ENCODE measurements around the gene BEND5.

BEND5 gene

DNA sequence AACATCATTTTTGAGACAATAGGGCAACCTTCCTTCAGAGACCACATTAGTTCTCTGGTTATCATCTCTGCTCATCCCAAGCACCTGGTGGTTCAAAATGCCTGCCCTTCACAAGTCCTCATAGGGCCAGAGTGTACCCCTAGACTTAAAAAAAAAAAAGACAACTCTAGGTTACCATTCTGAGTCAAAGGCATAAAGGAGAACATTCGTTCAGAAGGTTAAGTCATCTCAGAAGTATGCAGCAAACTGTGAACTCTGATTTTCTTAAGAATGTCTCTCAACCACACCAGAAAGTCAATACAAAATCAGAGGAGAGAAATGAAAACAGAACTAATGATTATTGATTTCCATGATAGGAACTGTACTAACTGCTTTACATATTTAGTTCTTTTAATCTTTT lies 9.2 kb upstream of the BEND5 start:
- Histone ChIP-seq H3K4me3 (no peak overlapping the region), H3K4me1 (no peaks in the 10 kb centered on the region)
- in situ Hi-C loops (cut with MboI; ENCODE audit: low sequenced_read_pairs), result no loop called here

DNA sequence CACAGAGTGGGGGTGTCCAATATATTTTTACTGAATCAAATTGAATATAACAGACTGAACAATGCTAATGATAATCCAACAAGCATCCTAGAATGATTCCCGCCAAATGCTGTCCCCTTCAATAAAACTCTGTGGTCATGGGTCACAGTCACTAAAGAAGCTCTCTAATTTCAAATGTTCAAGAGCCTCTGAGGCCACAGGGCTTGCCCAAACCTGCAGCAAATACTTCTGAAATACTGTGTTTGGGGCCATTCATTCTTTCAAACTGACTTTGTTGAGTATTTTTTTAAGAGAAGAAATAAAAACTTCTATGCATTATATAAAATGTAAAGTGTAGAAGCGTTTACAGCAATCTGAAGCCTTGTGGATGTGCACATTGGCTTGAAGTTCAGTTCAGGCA lies 7.6 kb upstream of the BEND5 start:
- Histone ChIP-seq H3K36me3 (replicated peaks) (no peaks in the 10 kb centered on the region), H3K27me3 (ENCODE audit: low read depth) (no peaks in the 10 kb centered on the region), H3K9me3 (no peaks in the 10 kb centered on the region), H3K4me1 (no peaks in the 10 kb centered on the region), H3K4me3 (no peak overlapping the region)
- no peak for DNase-seq (ENCODE audit: low spot score in 2 of 2)
- in situ Hi-C loops (cut with MboI; ENCODE audit: low sequenced_read_pairs), result no loop called here

More for the DNA sequence above, 9.2 kb upstream of the BEND5 start:
- no peak for DNase-seq (ENCODE audit: low spot score in 2 of 2)
- no peaks in the 10 kb centered on the region for H3K36me3 ChIP-seq (replicated peaks)
- H3K9me3 ChIP-seq, result no peaks in the 10 kb centered on the region
- no peaks in the 10 kb centered on the region for H3K27me3 ChIP-seq (ENCODE audit: low read depth)

GRCh38 chr1:48777219-48777895 lies 666 bp upstream of the BEND5 start:
- no peaks in the 10 kb centered on the region for H3K27me3 ChIP-seq (ENCODE audit: low read depth)
- H3K36me3 ChIP-seq (replicated peaks), result no peaks in the 10 kb centered on the region
- H3K9me3 ChIP-seq, result no peaks in the 10 kb centered on the region
- peak in 1 of 2 experiments; percentile 10 for DNase-seq (ENCODE audit: low spot score in 2 of 2)
- H3K4me3 ChIP-seq, result peak overlapping the region; percentile 51
- no peaks in the 10 kb centered on the region; the same call in 1 of the 2 replicates for H3K4me1 ChIP-seq
- in situ Hi-C loops (cut with MboI; ENCODE audit: low sequenced_read_pairs), result no loop called here

DNA sequence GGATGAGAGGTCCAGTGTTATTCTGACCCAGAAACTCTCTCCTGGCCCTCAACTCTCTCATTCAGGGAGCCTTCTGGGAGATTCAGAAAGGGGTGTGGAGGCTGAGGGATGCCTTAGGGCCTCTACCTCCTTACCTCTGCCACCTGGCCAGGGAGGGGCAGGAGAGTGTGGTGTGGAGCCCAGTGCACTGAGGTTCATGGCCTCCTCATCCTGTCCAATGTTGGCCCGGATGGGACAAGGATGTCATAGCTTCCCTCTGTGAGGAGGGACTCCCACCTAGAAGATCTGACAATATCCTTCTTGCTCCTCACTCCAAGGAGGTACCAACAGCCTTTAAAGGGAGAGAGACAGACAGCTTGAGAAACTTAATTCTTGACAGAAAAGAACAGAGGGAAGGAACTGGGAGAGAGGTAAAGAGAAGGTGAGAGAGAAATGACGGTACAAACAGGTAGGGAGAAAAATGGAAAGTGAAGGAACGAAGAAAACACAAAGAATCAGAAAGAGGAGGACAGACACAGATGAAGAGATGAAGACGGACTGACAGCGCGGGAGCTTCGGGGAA lies 779 bp downstream of the BEND5 start:
- Histone ChIP-seq H3K36me3 (replicated peaks) (no peaks in the 10 kb centered on the region), H3K4me1 (no peaks in the 10 kb centered on the region; the same call in 1 of the 2 replicates), H3K27me3 (ENCODE audit: low read depth) (no peaks in the 10 kb centered on the region), H3K4me3 (peak overlapping the region; percentile 51), H3K9me3 (no peaks in the 10 kb centered on the region)
- no peak for DNase-seq (ENCODE audit: low spot score in 2 of 2)
- in situ Hi-C loops (cut with MboI; ENCODE audit: low sequenced_read_pairs), result no loop called here

DNA sequence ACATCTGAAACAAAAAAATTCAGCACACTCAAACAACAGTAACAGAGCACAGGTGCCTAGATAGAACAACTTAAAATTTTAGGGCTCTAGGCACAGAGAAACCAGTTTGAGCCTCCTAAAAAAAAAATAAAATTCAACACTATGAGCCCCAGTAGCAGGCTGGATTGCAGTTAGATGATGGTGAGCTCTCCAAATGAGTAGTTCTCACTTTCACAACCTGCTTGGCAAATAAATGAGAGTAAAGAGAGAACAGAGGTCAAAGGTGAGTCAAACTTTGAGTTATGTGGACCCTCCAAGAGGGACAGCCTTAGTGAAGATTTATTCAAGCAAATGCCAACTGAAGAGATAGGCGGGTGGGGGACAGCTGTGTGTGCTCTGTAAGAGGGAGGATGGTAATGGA lies 3.6 kb downstream of the BEND5 start:
- Histone ChIP-seq H3K36me3 (replicated peaks) (no peaks in the 10 kb centered on the region), H3K4me3 (no peak overlapping the region), H3K9me3 (no peaks in the 10 kb centered on the region), H3K4me1 (no peaks in the 10 kb centered on the region; the same call in 1 of the 2 replicates), H3K27me3 (ENCODE audit: low read depth) (no peaks in the 10 kb centered on the region)
- in situ Hi-C loops (cut with MboI; ENCODE audit: low sequenced_read_pairs), result no loop called here
- no peak for DNase-seq (ENCODE audit: low spot score in 2 of 2)

- H3K36me3 ChIP-seq (replicated peaks), result no peaks in the 10 kb centered on the region
- no peak overlapping the region for H3K4me3 ChIP-seq
- DNase-seq (ENCODE audit: low spot score in 2 of 2), result no peak
- in situ Hi-C loops (cut with MboI; ENCODE audit: low sequenced_read_pairs), result no loop called here
- H3K9me3 ChIP-seq, result no peaks in the 10 kb centered on the region
- H3K4me1 ChIP-seq, result no peaks in the 10 kb centered on the region; the same call in 1 of the 2 replicates
- no peaks in the 10 kb centered on the region for H3K27me3 ChIP-seq (ENCODE audit: low read depth)
Measured at GRCh38 chr1:48772211-48772610, 4.5 kb downstream of the BEND5 start.

DNA sequence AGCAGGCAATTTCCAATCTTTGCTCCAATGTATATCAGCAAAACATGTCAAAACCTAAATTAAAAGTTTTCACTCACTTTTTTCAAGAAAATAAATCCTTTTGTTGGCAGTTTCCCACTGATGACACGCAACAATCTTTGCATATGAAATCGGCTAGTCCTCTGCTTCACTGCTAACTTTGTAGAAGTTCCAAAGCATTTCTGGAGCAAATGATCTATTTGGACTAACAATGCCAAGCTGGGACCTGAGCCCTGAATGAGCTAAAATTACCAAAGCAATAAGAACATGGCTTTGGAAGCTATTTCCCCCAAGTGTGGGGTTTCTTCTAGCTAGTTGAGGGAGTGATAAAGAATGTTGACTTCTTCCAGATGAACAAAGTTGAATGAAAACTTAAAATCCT lies 5.1 kb downstream of the BEND5 start:
- no peaks in the 10 kb centered on the region for H3K27me3 ChIP-seq (ENCODE audit: low read depth)
- no peak for DNase-seq (ENCODE audit: low spot score in 2 of 2)
- H3K36me3 ChIP-seq (replicated peaks), result no peaks in the 10 kb centered on the region
- no peaks in the 10 kb centered on the region for H3K9me3 ChIP-seq
- no peak overlapping the region for H3K4me3 ChIP-seq
- in situ Hi-C loops (cut with MboI; ENCODE audit: low sequenced_read_pairs), result no loop called here
- no peaks in the 10 kb centered on the region; the same call in 1 of the 2 replicates for H3K4me1 ChIP-seq

- no peak for DNase-seq (ENCODE audit: low spot score in 2 of 2)
- no peaks in the 10 kb centered on the region for H3K4me1 ChIP-seq
- no peaks in the 10 kb centered on the region for H3K9me3 ChIP-seq
- no peak overlapping the region for H3K4me3 ChIP-seq
- H3K36me3 ChIP-seq (replicated peaks), result no peaks in the 10 kb centered on the region
- H3K27me3 ChIP-seq (ENCODE audit: low read depth), result no peaks in the 10 kb centered on the region
- in situ Hi-C loops (cut with MboI; ENCODE audit: low sequenced_read_pairs), result no loop called here
Measured at GRCh38 chr1:48767975-48768510, 8.6 kb downstream of the BEND5 start.

- in situ Hi-C loops (cut with MboI; ENCODE audit: low sequenced_read_pairs), result no loop called here
- H3K36me3 ChIP-seq (replicated peaks), result no peaks in the 10 kb centered on the region
Measured at GRCh38 chr1:48765335-48765734, 11.4 kb downstream of the BEND5 start.

GRCh38 chr1:48761986-48762385 lies 14.7 kb downstream of the BEND5 start:
- no peak overlapping the region for H3K4me3 ChIP-seq
- DNase-seq (ENCODE audit: low spot score in 2 of 2), result no peak

More at GRCh38 chr1:48765335-48765734, 11.4 kb downstream of the BEND5 start:
- DNase-seq (ENCODE audit: low spot score in 2 of 2), result no peak
- Histone ChIP-seq H3K4me3 (no peak overlapping the region), H3K4me1 (no peaks in the 10 kb centered on the region), H3K9me3 (no peaks in the 10 kb centered on the region), H3K27me3 (ENCODE audit: low read depth) (no peaks in the 10 kb centered on the region)

GRCh38 chr1:48761411-48761810 lies 15.3 kb downstream of the BEND5 start:
- in situ Hi-C loops (cut with MboI; ENCODE audit: low sequenced_read_pairs), result no loop called here
- Histone ChIP-seq H3K4me1 (no peaks in the 10 kb centered on the region), H3K27me3 (ENCODE audit: low read depth) (no peaks in the 10 kb centered on the region), H3K36me3 (replicated peaks) (no peaks in the 10 kb centered on the region), H3K9me3 (no peaks in the 10 kb centered on the region), H3K4me3 (no peak overlapping the region)
- no peak for DNase-seq (ENCODE audit: low spot score in 2 of 2)

More at GRCh38 chr1:48761986-48762385, 14.7 kb downstream of the BEND5 start:
- Histone ChIP-seq H3K4me1 (no peaks in the 10 kb centered on the region), H3K36me3 (replicated peaks) (no peaks in the 10 kb centered on the region), H3K9me3 (no peaks in the 10 kb centered on the region), H3K27me3 (ENCODE audit: low read depth) (no peaks in the 10 kb centered on the region)
- in situ Hi-C loops (cut with MboI; ENCODE audit: low sequenced_read_pairs), result no loop called here

GRCh38 chr1:48760857-48761256 lies 15.8 kb downstream of the BEND5 start:
- Histone ChIP-seq H3K36me3 (replicated peaks) (no peaks in the 10 kb centered on the region), H3K27me3 (ENCODE audit: low read depth) (no peaks in the 10 kb centered on the region), H3K4me3 (no peak overlapping the region), H3K9me3 (no peaks in the 10 kb centered on the region), H3K4me1 (no peaks in the 10 kb centered on the region)
- DNase-seq (ENCODE audit: low spot score in 2 of 2), result no peak
- in situ Hi-C loops (cut with MboI; ENCODE audit: low sequenced_read_pairs), result no loop called here

DNA sequence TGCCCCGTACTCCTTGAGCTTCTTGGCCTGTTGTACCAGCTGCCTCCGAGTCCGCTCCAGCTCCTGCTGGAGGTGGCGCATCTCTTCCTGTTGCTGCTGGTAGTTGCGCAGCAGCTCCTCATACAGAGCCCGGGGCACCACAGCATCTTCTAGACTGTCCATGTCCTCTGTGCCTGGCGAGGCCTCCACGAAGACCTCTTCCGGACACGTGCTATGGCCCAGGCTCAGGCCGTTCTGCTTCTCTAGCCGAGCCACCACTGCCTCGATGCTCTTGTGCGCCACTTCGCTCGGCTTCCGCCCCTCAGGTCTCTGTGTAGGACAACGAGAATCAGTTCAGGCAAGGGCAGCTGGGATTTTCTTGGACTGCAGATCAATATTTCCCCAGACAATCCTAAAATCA lies 17.7 kb downstream of the BEND5 start:
- H3K36me3 ChIP-seq (replicated peaks), result no peaks in the 10 kb centered on the region
- H3K4me3 ChIP-seq, result no peak overlapping the region
- no peaks in the 10 kb centered on the region for H3K4me1 ChIP-seq
- no peaks in the 10 kb centered on the region for H3K27me3 ChIP-seq (ENCODE audit: low read depth)
- in situ Hi-C loops (cut with MboI; ENCODE audit: low sequenced_read_pairs), result no loop called here
- no peak for DNase-seq (ENCODE audit: low spot score in 2 of 2)
- H3K9me3 ChIP-seq, result no peaks in the 10 kb centered on the region

- Histone ChIP-seq H3K27me3 (ENCODE audit: low read depth) (no peaks in the 10 kb centered on the region), H3K4me1 (no peaks in the 10 kb centered on the region), H3K4me3 (no peak overlapping the region), H3K36me3 (replicated peaks) (no peaks in the 10 kb centered on the region), H3K9me3 (no peaks in the 10 kb centered on the region)
- in situ Hi-C loops (cut with MboI; ENCODE audit: low sequenced_read_pairs), result no loop called here
- no peak for DNase-seq (ENCODE audit: low spot score in 2 of 2)
Measured at GRCh38 chr1:48757363-48757762, 19.3 kb downstream of the BEND5 start.
